Suppressor macrophage (primary cell): ENCODE results near the gene PLEKHA7.
"Not testable (repeated sequence)": the region's sequence is repeated elsewhere in the genome, so short reads cannot be mapped to it uniquely, and the experiment has no call there.

ENCODE experiments used
- DNase-seq, 4 experiments: peaks; one replicate each; pipeline ENCODE4 v3.0.0-alpha.2; 2020 to 2022
- total RNA-seq, 17 experiments: gene quantifications; one replicate each; lab custom pipeline; 2026; ENCODE audit warnings: mixed read lengths in 6 of 17, inconsistent platforms in 3 of 17; lab: John Stamatoyannopoulos, UW

The PLEKHA7 gene, protein sequence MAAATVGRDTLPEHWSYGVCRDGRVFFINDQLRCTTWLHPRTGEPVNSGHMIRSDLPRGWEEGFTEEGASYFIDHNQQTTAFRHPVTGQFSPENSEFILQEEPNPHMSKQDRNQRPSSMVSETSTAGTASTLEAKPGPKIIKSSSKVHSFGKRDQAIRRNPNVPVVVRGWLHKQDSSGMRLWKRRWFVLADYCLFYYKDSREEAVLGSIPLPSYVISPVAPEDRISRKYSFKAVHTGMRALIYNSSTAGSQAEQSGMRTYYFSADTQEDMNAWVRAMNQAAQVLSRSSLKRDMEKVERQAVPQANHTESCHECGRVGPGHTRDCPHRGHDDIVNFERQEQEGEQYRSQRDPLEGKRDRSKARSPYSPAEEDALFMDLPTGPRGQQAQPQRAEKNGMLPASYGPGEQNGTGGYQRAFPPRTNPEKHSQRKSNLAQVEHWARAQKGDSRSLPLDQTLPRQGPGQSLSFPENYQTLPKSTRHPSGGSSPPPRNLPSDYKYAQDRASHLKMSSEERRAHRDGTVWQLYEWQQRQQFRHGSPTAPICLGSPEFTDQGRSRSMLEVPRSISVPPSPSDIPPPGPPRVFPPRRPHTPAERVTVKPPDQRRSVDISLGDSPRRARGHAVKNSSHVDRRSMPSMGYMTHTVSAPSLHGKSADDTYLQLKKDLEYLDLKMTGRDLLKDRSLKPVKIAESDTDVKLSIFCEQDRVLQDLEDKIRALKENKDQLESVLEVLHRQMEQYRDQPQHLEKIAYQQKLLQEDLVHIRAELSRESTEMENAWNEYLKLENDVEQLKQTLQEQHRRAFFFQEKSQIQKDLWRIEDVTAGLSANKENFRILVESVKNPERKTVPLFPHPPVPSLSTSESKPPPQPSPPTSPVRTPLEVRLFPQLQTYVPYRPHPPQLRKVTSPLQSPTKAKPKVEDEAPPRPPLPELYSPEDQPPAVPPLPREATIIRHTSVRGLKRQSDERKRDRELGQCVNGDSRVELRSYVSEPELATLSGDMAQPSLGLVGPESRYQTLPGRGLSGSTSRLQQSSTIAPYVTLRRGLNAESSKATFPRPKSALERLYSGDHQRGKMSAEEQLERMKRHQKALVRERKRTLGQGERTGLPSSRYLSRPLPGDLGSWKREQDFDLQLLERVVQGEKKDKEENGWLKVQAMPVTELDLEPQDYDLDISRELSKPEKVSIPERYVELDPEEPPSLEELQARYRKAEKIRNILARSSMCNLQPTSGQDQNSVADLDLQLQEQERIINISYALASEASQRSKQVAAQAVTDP
- total RNA-seq, result 0.17 to 7.5 (median 2.0) reads per million in 17 experiments

DNA sequence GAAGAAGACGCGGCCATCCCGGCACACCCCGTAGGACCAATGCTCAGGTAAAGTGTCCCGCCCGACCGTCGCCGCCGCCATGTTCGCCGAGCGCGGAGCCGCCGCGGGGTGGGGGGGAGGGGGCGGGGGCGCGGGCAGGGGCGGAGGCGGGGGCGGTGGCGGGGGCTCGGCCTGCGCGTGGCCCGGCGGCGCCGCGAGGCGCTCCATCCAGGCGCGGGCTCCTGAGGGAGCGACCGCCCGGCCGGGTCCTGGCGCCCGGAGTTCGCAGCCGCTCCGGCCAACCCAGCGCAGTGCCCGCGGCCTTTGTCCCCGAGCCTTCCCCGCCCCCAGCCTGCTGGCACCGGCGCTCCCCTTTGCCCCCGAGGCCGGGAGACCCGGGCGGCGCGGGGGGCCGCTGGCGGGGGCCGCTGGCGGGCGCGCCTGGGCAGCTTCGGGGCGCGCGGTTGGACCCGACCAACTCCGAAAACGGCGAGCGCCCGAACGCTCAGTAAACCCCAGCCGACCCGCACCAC, at the start of gene PLEKHA7:
PLEKHA7 (minus strand) TSS at position 94 of the 512 bp plus-strand sequence; CDS start at position 81, 13 bp downstream.
- DNase-seq, result peak in 2 of 4 experiments; percentile 14 to 16

DNA sequence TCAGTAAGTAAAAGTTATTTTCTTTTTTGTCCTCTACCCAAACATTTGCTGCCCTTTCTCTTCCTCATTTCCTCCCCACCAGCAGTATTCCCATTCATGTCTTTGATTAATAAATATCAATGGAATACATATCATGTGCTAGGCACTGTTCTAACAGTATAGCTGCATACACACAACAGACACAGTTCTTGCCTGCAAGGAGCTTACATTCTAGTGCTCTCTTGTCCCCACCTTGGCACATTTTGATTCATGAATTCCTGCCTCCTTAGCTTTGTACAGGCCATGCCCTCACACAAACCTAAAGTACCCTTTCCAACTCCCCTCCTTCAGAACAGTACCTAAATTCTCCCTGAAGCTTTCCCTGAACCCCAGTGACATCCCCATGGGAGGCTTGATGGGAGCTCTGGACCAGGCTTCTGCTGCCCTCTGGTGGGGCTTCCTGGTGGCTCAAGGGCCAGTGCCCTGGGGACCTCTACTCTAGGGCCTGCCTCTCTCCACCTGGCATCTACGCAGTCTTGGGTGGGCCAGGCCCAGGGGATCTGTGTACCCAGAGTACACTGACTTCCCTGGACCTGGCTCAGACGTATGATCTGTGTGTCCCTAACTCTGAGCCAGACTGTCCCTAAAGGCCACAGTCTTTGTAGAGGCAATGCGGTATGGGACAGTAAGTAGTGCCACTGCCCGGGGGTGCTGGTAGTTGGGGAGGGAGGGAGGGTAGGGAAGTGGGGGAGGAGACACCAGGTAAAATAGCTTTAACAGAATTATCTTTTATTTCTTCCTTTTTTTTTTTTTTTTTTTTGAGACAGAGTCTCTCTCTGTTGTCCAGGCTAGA, 49.2 kb upstream of the PLEKHA7 start:
- peak; percentile 59 to 75 (median 63) for DNase-seq

DNA sequence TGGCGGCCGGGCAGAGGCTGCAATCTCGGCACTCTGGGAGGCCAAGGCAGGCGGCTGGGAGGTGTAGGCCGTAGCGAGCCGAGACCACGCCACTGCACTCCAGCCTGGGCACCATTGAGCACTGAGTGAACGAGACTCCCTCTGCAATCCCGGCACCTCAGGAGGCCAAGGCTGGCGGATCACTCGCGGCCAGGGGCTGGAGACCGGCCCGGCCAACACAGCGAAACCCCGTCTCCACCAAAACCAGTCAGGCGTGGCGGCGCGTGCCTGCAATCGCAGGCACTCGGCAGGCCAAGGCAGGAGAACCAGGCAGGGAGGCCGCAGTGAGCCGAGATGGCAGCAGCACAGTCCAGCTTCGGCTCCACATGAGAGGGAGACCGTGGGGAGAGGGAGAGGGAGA, 36.9 kb upstream of the PLEKHA7 start:
- not testable (repeated sequence) for DNase-seq

DNA sequence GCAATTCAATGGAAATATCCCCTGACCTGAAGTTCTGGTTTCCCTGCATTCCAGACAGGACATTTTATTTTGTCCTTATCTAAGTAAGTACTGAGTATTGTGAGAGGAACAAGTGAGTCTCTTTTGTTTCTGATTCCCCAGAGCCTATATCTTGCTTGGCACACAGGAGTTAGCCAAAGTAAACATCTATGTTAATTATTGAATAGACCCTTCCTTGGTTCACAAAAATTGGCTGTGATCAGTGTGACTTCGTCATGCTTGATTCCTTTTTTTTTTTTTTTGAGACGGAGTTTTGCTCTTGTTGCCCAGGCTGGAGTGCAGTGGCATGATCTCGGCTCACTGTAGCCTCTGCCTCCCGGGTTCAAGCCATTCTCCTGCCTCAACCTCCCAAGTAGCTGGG, 34.3 kb upstream of the PLEKHA7 start:
- not testable (repeated sequence) for DNase-seq

DNA sequence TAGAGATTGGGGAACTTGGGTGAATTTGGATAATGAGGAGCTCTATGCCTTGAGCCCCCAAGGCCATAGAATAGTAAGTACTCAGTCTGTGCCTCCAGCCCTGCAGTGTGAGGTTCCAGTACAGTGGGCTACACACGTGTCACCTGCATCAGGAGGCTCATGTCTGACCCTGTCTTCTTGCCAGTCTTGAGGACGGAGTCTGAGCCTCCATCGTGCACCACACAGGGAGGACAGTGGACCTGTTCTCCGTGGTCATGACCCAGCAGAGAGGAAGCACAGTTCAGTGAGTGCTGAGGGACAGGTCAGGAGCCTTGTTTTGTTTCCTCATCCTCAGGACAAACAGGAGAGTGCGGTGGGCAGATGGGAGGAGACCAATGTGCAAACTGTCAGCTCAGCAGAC, 32.5 kb upstream of the PLEKHA7 start:
- DNase-seq, result no peak

DNA sequence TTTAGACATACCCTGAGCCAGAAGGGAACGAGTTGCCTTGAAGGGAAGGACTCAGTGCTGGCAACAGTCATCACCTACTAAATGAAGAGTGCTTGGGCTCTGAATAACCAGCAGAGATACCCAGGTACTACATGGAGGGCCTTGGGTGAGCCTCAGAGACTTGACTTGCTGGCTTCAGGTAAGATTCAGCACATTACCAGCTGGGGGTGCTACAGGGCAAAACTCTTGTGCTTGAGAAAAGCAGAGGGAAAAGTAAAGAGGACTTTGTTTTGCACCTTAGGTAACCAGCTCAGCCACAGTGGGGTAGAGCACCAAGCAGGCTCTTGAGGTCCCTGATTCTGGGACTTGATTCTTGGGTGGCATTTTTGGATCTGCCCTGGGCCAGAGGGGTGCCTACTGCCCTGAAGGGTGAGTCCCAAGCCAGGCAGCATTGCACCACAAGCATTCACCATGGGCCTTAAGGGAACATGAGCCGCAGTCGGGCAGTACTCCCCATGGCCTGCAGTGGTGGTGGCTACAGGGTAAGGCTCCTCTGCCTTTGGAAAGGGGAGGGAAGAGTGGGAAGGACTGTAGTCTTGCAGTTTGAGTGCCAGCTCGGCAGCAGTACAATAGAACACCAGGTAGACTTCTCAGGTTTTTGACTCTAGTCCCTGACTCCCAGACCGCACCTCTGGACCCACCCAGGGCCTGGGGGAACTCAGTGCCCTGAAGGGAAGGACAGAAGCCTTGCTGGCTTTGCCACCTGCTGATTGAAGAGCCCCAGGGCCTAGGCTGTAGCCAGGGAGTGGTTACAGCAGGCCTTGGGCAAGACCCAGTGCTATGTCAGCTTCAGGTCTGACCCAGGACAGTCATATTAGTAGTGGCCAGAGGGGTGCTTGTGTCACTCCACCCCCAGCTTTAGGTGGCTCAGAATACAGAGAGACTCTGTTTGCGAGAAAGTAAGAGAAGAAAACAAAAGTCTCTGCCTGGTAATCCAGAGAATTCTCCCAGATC, 22.7 kb upstream of the PLEKHA7 start:
- DNase-seq, result no peak

DNA sequence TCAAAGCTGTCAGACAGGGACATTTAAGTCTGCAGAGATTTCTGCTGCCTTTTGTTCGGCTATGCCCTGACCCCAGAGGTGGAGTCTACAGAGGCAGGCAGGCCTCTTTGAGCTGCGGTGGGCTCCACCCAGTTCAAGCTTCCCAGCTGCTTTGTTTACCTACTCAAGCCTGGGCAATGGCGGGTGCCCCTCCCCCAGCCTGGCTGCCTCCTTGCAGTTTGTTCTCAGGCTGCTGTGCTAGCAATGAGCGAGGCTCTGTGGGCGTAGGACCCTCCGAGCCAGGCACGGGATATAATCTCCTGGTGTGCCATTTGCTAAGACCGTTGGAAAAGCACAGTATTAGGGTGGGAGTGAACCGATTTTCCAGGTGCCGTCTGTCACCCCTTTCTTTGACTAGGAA, 19.8 kb upstream of the PLEKHA7 start:
- not testable (repeated sequence) for DNase-seq

DNA sequence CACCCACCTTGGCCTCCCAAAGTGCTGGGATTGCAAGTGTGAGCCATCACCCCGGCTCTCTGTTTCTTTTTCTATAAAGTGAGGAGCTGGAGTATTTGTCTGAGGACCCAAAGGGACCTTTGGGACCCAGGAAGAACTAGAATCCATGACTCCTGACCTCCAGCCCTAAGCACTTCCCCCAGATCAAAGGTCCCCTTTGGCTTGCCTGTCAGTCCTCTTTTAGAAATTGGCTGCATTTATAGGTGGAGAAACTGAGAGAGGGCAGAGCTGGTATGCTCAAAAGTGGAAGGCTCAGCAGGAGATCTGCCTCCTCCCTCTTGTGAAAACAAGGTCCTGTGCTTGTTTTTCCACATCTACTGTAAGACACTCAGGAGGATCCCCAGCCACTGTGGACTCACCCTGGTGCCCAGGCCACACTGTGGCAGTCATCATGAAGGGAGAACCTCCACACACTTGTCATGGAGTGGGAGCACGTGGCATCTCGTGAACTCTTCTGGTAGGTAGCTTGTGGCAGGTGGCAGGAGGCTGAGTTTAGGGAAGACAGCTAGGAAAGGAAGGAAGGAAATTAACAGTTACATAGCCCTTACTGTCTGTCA, 12.4 kb upstream of the PLEKHA7 start:
- DNase-seq, result no peak

DNA sequence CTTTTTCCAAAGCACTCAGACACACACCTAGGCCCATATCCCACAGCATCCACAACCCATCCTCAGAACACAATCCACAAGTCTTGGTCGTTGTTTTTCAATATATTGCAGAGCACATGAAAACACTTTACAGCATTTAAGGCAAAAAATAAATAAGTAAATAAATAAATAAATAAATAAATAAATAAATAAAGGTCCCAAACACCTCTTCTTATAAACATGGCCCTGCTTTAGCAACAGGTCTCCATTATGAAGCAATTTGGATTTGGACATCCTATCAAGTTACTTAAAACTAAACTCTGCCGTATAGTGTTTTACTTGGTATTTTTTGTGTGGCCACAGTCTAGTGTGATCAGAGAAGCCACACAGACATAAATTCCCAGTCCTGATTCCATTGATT, 10.7 kb upstream of the PLEKHA7 start:
- DNase-seq, result no peak

DNA sequence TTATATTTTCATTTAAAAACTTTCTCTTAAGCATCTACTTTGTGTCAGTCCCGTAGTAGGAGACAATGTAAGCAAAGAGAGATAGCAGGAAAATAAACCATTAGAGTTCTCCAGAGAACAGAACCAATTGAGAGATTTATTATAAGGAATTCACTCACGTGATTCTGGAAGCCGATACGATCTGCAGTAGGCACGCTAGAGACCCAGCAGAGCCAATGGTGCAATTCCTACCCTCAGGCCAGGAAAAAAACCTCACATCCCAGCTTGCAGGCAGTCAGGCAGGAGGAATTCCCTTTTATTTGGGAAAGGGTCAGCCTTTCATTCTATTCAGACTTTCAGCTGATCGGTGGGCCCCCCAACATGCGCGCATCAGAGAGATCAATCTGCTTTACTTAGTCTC, 7.3 kb upstream of the PLEKHA7 start:
- DNase-seq, result no peak

DNA sequence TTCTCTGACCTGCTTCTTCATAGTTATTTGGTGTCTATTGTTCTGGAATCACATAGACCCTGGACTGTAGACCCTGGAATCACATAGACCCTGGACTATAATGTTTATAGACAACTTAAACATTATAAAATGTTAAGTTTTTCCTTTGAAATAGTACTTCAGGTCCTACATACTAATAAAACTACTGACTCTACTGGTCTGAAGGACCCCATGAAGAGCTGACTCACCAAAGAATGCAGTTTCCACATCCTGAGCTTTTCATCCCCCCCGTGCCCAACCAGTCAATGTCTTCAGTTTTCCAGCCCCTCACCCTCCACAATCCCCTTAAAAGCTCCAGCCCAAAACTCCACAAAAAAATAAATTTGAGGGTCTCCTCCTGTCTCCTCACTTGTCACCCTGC, 6.6 kb upstream of the PLEKHA7 start:
- DNase-seq, result no peak

DNA sequence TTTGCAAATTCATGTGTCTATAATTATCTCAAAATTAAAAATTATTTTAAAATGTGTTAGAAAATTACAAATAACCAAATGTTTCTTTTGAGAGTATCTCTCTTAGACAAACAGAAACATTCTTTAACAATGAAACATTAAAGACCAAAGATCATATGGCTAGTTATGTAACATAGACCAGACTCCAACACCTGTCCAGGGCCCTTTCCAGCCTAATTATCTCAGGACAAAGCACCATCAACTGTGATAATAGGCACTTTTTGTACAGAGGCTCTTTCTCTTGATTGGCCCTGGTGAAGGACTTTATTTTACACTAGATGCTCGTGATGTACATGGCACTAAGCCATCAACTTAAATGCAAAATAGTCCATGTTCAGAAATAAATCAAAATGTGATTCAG, 5.0 kb upstream of the PLEKHA7 start:
- no peak for DNase-seq

DNA sequence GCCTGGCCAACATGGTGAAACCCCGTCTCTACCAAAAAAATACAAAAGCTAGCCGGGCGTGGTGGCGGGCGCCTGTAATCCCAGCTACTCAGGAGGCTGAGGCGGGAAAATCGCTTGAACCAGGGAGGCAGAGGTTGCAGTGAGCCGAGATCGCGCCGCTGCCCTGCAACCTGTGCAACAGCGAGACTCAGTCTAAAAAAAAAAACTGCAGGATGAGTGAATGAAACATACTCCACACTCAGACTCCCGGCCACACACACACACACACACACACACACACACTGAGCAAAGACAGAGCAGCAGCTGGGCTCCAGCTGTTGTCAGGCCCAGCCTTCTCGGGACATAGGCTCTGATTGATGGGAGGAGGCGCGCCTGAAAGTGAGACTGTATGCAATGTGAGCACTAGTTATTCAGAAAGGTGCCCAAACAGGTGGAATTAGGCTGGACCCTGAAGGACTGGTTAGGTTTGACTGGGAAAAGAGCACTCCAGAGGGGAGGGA, 1.5 kb upstream of the PLEKHA7 start:
- DNase-seq, result no peak

DNA sequence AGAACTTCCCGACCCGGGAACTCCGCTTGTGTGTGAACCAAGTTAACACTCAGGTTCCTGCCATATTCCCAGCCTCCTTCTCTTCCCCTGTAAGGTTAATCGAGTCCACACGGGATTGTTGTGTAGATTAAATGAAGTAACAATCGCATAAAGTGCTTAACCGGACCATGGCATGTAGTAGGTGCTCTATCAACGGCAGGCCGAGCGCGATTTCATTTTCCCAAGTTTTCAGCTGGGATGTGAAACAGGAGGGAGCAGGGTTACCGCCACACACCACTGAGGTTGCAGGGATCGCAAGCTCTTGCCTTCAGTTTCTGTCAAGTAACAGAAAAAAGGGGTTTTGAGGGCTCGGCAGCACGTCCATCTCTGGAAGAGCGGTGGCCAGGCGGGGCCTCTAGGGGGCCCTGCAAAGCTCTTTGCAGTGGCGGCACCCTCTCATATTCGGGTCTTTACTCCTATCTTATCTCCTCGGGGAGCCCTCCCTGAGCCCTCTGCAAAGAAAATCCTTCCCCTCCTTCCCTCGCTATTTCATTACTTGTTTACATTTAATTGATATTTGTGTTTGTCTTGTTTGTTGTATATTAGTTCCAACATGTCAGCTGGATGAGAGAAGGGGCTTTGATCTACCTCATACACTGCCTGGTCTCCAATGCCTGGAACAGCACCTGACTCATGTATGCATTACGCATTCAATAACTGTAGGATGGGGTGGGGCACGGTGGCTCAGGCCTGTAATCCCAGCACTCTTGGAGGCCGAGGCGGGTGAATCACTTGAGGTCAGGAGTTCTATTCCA, 816 bp upstream of the PLEKHA7 start:
- peak in 3 of 4 experiments; percentile 17 to 44 (median 33) for DNase-seq

DNA sequence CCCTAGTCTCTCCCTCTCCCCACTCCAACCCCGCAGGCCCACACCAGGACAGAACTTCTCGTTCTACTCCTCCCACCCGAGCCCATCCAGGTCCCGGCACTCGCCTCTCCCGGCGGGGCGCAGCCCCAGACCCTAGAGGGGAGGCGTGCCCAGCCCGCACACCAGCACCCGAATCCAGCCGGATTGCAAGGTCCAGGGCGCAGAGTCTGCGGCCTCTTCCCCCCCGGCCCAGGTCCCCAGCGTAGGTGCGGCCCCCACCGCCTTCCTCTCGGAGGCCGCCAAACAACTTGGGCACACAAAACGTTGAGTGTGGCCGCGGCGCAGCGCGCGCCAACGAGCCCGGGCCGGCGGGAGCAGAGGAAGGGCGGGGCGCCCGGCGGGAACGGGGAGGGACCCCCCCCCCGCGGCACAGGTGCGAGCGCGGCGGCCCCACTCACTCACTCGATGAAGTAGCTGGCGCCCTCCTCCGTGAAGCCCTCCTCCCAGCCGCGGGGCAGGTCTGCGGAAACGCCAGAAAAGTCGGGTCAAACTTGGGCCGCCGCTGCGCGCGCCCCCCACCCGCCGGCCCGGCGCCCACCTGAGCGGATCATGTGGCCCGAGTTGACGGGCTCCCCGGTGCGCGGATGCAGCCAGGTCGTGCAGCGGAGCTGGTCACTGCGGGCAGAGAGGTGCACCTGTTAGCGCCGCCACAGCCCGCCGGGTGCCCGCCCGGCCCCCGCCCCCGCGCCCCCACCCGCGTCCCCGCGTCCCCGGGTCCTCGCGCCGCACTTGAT, 480 bp downstream of the PLEKHA7 start:
- peak in 2 of 4 experiments; percentile 9 to 23 for DNase-seq

DNA sequence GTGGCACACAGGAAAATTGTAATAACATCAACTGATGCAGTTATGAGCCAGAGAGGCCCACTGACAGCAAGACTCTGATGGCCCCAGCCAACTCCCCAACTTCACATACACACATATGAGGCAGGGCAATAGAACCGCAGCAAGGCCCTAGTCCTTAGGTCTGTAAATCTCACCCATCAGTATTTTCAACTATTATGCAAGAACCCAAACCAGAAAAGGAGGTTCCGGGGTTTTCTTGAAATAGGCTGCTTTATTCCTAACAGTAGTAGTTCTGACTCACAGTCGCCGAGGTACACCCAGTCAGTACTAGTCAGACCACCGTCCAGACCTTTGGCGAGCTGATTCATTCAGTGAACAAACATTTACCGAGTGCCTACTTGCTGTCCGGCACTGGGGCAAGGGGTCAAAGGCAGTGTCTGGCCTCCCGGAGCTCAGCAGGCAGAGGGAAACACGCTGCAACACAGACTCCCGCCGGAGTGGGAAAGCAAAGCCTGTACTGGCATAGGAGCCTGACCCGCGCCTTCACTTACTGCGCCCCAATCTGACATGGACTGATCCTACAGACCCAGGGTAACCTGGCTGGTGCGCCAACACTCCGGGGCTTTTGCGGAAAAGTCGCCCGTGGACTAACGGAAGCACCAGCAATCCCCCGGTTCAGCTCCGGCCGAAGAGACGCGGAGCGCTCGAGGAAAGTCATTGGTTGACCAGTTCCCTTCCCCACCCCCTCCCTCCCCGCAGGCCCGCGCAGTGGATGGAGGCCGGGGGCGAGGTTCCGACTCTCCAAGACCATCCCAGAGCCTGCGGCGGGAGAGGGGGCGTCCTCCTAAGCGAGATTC, 1.3 kb downstream of the PLEKHA7 start:
- DNase-seq, result peak in 2 of 4 experiments; percentile 9 to 10

DNA sequence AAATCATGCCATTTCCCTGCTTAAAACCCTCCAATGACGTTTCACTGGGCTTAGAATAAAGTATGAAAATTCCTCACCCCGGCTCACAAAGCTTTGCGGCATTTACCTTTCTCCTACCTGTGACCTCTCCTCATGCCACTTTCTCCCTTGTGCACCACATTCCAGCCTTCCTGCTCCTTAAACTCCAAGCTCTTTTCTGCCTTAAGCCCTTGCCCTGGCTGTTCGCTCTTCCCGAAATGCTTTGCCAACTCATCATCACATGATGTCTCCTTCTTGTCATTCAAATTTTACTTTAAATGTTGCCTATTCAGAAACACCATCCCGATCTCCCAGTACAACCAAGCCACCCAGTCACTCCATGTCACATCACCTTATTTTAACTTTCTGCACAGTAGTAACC, 2.0 kb downstream of the PLEKHA7 start:
- DNase-seq, result no peak
